Occipital lobe (tissue), 2 donors: ENCODE data around the gene NIP7. TPM values are rescaled to one million over a fixed set of nuclear protein-coding genes. Genes with fewer than 3 reads are reported as not detected.

Source experiments
- DNase-seq: peaks from one replicate; lab custom pipeline; 2025; lab: John Stamatoyannopoulos, UW
- total RNA-seq: library from RNA; depleted of rRNA; stranded (reverse); fragments of >200 nt; gene quantifications from one replicate; pipeline ENCODE4 v1.2.3, GENCODE V29; 2014

The NIP7 gene
- total RNA-seq, 1 donor from 2014 or later: 14.2 TPM

DNA sequence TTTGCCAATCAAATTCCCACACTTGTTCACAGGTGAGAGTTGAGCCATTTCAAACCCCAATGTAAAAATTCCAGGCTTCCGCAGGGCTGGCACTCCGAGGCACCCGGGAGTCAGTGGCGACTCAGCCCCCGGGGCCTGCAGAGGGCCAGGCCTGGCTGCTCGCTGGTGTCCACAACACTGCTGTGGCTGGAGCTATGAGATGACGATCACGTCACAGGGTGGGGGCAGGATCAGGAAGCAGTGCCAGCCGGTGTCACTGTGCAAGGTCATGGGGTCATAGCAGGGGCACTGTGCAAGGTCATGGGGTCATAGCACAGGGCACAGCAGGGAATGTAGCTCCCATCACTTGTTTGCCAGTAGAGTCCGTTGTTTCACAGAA is 20.7 kb upstream of the NIP7 start:
- no peak for DNase-seq

DNA sequence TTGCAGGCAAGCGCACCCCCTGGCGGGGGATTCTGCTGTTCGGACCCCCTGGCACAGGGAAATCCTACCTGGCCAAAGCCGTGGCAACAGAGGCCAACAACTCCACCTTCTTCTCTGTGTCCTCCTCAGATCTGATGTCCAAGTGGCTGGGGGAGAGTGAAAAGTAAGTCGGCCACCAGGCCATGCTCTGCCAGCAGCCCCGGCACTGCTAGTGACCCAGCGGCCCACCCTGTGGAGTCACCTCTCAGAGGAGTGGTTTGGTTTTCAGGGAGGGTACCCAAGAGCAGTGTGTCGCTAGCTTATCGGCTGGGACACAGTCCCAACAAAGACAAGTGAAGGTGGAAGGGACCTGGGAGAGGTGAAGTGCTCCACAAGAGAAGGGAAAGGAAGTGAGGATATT is 20.2 kb upstream of the NIP7 start:
- DNase-seq: no peak

DNA sequence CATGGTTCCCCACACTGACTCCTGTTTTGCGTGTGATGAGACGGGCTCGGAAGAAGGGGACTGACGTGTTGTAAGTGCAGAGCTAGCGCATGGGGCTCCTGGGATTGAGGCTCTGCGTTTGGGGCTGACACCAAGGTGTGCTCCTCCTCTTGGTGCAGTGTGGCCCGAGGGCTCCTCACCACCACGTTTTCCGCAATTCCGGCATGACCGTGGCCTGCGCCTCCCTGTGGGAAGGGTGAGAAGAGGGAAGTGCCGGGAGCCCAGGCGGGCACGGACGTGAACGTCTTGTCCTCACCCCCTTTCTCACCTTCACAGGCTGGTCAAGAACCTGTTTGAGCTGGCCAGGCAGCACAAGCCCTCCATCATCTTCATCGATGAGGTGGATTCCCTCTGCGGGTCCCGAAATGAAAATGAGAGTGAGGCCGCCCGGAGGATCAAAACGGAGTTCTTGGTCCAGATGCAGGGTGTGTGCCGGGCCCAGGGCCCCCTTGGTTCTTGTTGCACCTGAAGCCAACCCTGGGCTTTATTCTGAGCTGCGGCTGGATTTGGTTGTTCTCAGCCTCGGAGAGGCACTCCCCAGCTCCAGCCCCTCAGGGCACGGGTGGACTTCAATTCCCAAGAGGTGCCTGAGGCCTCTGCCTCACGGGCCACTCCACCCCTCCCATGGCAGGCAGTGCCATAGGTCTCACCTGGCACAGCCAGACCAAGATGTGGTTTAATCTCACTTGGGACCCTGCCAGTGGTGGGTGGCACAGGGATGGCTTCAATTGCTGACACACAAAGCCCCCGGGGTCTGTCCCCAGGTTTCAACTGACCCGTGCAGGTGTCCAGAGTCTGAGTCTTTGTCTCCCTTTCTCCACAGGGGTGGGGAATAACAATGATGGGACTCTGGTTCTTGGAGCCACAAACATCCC is 19.5 kb upstream of the NIP7 start:
- DNase-seq: no peak

DNA sequence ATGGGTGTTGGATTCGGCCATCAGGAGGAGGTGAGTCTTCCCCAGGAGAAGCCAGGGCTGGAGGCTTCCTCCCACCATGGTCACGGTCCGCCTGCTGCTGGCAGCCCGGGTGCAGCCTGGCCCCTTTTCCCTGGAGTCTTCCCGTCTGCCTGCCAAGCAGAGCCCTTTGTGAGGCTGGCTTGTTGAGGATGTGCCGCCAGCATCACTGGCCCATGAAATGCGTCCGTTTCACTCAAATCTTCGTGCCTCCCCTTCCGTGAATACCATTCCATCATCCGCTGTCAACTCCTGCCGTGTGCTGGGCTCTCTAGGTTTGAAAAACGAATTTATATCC is 18.9 kb upstream of the NIP7 start:
- no peak for DNase-seq

DNA sequence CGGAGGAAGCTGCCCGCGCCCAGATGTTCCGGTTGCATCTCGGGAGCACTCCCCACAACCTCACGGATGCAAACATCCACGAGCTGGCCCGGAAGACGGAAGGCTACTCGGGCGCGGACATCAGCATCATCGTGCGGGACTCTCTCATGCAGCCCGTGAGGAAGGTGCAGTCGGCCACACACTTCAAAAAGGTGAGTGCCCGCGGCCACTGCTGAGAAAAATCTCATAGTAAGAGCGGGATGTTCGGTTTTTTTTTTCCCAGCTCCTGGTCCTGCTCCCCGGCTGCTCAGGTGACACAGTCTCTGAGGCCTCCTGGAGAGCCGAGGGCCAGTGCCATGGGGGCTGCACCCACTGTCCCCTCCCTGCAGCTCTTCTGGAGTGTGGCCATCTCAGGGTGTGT is 18.5 kb upstream of the NIP7 start:
- no peak for DNase-seq

DNA sequence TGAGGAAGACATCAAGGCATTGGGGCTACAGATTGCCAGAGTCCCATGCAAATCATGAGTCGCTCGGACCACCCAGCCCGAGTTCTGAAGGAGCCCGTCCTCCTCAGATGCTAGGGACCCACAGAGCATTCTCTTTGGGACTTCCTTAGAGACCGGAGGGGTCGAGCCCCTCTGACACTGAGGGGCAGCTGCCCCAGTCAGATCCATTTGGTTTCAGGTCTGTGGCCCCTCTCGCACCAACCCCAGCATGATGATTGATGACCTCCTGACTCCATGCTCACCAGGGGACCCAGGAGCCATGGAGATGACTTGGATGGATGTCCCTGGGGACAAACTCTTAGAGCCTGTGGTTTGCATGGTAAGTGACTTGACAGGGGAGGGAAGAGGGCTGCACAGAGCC is 17.2 kb upstream of the NIP7 start:
- DNase-seq: no peak

DNA sequence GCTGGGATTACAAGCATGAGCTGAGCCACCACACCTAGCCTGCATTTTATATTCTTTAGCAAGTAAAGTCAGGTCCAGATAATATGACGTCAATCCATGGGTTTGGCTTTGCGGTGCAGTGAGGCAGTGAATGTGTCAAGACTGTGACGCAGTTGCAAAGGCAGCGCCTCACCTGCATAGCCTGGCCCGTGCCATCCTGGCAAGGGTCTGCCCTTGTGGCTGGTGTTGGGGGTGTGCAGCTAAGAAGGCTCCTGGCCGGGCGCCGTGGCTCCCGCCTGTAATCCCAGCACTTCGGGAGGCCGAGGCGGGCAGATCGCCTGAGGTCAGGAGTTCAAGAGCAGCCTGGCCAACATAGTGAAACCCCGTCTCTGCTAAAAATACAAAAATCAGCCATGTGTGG is 16.2 kb upstream of the NIP7 start:
- no peak for DNase-seq

DNA sequence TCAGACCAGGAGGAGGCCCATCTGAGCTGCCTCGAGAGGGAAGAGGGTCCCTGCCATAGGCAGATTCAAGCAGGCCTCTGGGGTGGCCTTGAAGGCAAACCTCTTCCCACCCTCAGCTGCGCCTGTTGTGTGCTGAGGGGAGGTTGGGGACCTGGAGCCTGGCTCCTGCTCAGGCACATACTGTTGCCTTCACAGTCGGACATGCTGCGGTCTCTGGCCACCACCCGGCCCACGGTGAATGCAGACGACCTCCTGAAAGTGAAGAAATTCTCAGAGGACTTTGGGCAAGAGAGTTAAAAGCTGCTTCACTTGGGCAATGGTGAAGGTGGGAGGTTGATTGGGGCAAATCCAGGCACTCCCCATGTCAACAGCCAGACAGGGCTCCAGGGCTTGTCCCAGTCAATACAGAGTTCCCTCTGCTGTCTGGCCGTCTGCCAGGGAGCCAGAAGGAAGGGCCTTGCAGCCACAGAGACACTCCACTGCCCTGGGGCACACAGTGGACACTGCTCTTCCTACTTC is 15.5 kb upstream of the NIP7 start:
- no peak for DNase-seq

DNA sequence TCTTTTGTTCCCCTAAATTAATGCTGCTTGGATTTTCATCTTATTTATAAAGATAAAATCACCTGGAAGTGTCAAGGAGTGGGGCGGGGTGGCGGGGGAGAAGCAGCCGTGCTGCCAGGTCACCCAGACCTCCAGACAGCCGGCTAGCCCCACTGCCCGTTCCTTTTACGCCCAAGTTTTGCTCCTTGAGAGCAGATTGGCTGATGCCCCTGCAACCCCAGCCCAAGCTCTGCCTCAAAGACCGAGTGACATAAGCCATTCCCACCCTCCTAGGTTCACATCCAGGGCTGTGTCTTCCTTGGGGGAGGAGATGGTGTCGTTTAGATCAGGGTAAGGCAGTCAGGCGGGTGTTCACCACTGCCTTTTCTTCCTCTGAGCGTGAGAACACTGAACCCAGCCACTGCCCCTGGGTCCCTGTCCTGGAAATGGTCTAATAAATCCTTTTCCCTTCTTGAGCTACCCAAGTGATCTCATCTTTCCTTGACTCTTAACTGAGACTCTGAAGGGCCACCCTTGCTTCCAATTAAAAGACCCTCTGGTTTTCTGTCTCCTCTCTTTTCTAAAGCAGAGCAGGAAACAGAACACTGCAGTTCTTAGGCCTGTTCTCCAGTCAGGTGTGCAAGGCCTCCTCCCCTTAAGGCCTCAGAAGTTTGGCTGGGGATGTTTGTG is 14.9 kb upstream of the NIP7 start:
- DNase-seq: no peak

DNA sequence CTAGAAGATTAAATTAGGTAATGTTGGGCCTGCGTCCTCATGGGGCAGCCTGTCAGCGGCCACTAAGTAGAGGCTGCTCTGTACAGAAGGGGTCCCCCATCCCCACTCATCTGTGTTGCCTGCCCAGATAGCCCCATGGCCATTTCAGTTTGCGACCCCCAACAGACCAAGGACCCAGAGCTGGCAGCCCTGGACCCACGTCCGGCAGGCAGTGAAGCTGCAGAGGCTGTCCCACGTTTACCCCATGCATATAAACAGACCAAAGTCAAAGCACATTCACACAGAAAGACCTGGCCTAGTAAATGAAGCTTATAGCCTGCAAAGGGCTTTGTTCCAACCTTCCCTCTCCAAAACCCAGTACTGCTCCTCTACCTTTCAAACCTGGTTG is 13.8 kb upstream of the NIP7 start:
- DNase-seq: no peak

DNA sequence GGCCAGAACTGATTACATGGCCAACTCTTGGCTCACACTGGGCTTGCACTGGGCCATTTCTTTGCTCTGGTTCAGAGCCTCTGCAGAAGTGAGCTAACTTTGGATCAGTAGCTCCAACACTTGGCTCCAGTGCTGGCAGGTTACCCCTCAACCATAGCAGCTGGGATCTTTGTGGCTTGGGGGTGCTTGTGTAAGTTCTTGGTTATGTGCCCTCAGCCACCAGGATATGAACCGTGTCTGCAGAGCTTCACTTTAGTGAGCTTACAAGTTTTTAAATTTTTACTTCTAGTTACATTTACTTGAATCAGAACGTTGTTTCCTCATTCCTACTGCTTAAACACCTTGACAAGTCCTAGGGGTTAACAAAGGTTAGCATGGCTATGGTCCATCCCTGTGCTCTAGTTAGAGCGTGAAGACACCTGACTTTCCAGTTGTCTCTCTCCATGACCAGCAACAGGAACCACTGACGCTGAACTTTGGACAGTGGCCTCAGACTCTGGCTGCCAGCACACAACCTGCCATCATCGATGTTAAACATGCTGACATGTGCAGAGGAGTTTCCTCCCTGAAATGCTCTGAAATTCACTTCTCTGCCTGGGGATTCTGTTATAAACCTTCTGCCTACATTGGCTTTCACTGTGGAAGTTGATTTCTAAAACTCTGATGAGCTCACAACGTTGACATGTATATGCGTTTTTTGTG is 13.2 kb upstream of the NIP7 start:
- DNase-seq: no peak

DNA sequence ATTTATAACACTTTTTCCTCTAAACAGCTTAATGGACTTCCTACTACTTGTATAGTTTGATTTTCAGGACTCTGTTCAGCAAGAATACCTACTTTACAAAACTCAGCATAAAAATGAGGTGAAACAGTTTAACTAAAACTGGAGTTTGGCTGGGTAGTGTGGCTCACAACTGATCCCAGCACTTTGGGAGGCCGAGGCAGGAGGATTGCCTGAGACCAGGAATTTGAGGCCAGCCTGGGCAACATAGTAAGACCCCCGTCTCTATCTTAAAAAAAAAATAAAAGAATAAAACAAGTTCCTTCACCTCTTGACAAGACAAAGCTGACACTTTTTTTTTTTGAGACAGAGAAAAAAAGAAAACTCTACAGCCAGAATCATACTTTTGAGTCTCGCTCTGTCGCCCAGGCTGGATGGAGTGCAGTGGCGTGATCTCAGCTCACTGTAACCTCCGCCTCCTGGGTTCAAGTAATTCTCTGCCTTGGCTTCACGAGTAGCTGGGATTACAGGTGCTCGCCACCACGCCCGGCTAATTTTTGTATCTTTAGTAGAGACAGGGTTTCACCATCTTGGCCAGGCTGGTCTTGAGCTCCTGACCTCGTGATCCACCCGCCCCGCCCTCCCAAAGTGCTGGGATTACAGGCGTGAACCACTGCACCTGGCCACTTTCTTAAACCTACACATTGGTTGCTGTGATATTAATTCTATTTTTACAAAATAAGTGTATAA is 11.8 kb upstream of the NIP7 start:
- no peak for DNase-seq

DNA sequence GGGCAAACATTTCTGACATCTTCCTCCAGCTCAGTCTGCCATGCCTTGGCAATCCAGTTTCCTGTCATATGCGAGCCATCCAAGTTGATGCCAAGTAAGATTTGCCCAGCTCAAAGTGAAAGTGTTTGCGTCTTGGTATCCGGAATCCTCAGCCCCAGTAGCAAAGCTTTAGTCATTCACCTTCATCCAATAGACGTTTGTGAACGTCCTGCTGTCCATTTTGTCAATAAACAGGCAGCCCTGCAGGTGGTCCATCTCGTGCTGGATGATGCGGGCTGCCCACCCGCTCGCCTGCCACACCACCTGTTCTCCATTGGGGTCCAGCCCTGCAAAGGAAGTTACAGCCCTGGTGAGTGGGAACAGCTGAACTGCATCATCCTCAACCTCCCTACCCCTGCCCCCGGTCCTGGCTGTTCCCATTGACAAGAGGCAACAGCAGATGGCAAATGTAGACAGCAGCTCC is 10.7 kb upstream of the NIP7 start:
- DNase-seq: no peak

DNA sequence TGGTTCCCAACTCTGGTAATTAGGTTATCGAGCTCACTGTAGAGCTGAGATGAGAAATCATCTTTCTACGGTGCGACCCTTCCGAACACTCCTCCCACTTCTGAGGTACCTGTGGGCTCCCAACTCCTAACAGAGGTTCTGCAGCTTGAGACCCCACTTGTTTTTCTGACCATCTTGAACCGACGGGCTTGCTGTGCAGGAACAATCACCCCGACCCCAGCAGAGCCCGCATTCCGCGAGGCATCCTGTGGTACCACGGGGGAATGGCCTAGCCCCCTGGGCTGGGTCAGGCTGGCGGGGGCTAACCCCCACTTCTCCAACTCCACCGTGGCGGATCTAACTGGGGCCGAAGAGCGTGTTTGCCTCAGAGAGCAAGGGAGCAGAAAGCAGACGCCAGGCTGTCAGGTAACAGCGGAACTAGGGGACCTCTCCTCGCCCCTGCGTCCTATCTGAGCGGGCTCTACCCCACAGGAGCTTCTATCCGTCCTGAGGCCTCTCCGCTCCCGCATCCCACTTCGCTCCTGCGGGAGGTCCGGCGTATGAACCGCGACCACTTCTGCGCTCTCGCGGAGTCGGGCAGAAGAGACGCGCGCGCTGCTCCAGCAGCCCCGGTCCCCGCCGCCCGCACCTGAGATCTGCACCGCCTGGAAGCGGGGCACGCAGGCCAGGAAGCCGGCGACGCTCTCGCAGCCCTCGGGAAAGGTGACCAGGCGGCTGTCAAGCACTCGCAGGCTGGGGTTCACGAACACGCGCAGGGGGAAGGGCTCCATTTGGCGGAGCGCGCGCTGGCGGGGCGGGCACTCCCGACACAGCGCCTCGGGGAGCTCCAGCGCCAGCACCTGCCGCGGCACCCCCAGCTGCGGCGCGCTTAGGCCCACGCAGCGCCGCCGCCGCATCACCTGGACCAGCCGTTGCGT is 9.9 kb upstream of the NIP7 start:
- DNase-seq: no peak

DNA sequence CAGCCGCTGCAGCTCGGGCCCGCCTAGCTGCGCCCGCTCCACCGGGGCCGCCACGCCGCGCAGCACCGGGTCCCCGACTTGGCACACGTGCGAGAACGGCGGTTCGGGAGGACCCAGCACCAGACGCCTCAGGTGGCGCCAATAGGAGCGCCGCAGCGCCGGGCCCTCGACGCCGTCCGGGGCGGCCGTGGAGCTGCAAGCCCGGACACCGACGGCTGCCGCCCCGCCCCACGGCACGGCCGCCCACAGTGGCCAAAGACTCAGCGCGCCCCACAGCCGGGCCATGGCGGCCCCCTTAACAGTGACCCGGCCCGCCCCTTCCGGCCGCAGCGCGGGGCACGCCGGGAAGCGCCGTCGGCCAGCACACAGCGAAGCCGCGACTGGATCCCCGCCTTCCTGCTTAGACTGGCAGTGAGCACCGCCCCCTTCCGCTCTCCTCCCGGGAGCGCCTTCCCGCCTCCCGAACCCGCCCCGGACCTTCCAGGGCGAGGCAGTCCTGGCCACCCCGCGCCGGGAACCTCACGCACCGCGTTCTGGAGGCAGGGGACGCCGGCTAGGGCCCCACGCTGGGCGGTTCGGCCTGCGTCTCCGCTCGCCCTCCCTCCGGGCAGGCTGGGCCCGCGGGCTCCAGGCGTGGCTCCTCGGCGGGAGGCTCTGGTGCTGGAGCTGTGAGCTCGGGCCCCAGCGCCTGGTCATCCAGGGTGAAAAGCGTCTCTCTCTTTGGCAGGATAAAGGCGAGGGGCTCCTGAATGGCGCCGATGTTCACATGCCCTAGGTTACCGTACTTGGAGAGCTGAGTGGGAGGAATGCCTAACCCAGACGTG is 9.1 kb upstream of the NIP7 start, which contains the start of gene PDF:
PDF (minus strand) TSS at position 303 of the 824 bp plus-strand sequence; CDS start at position 285, 18 bp downstream.
- DNase-seq: peak; percentile 90

DNA sequence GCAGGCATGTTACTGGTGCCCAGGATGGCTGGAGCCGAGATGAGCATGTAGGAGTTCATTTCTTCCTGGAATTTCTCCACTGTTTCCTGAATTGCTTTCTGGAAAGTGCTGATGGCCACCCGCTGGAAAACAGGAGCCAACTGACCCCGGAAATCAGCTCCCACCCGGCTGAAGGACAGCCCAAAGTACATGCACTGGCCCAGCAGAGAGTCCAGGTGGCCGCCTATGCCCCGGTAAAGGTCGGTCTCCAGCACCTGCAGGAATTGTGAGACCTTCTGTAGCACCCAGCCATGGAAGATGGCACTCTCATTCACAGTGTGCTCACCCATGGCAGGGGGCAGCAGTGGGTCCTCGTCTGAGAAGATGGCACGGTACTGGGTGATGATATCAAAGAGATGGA is 4.9 kb upstream of the NIP7 start:
- no peak for DNase-seq

DNA sequence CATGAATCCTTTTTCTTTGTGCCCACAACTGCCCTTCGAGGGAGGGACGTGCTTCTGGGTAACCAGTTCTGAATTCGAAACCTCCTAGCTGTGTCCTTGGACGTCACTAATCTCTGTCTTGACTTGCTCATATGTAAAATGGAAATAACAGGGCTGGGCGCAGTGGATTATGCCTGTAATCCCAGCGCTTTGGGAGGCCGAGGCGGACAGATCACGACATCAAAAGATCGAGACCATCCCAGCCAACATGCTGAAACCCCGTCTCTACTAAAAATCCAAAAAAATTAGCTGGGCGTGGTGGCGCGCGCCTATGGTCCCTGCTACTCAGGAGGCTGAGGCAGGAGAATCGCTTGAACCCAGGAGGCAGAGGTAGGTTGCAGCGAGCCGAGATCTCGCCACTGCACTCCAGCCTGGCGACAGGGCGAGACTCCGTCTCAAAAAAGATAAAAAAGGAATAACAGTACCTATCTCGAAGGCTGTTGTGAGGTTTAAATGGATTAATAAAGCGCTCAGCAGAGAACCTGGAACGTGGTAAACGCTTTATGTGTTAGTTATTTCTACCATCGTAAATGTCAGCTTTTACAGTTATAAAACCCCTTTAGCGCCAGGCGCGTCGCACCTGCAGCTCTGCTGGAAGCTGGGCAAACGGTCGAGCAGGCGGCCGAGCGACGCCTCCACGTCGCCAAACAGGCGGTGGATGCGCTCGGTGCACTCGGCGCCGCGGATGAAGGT is 849 bp upstream of the NIP7 start:
- no peak for DNase-seq

DNA sequence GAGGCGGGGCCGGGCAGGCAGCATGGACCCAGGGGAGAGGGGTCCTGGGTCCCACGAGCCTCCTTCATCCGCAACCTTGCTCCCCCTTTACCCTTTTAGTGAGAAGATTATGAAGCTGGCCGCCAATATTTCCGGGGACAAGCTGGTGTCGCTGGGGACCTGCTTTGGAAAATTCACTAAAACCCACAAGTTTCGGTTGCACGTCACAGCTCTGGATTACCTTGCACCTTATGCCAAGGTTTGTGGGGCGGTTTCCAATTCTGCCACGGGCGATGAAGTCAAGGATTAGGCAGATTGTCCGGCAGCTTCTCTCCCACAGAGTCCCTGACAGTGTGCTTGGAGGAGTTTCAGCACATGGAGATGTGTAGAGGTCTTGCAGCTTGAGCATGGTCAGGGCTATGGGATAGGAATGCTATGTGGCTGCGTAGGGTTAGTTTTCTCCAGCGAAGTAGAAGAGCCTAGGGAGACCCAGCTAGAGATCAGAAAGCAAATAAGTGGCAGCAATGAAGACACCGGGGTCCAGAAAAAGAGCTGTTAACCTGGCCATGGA is 598 bp downstream of the NIP7 start:
- DNase-seq: no peak
